Measurements from ENCODE around the gene NDUFAF7. TPM values are rescaled to one million over a fixed set of nuclear protein-coding genes. Genes with fewer than 3 reads are reported as not detected.

Gene NDUFAF7
- total and polyA plus RNA-seq, 10 of the 15 experiments (the other 5 are each of a cell fraction or from before 2014, with no cell fraction given), result 16.6 to 39.5 (median 24.3) TPM

DNA sequence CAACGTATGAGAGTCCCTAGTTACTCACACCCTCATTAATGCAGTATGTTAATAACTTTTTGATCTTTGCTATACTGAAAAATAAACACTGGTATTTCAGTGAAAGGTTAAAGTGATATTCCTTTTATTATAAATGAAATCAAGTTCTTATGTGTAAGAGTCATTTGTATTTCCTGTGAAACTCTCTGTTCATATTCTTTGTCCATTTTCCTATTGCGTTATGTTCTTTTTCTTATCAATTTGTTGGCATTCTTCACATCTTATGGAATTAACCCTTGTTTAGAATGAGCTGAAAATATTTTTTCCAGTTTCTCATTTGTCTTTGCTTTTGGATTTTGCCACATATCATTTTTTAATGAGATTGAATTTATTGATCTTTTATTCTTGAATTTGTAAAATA, 44.8 kb downstream of the NDUFAF7 start:
- WGBS (ENCODE audit: insufficient coverage, insufficient replicate concordance, low lambda C conversion rate, missing lambda C conversion rate), result 97% methylated on average over 2 of the region's 2 CpGs
- Histone ChIP-seq H2AFZ (ENCODE audit: control insufficient read depth, low read depth, low read length) (no peak overlapping the region), H3K9me3 (replicated peaks; ENCODE audit: control insufficient read depth, insufficient read depth, low read length) (no peaks in the 10 kb centered on the region; the same call in 2 of the 3 replicates), H3K4me1 (ENCODE audit: control insufficient read depth, insufficient read depth, low read length) (no peaks in the 10 kb centered on the region), H3K4me2 (ENCODE audit: control insufficient read depth, insufficient read depth) (no peak overlapping the region), H3K27ac (ENCODE audit: control insufficient read depth, insufficient read depth) (no peak overlapping the region), H3K4me3 (no peak overlapping the region), H3K27me3 (replicated peaks in 1 of 2; ENCODE audit: control insufficient read depth in 2 of 2, insufficient read depth in 2 of 2, low read length in 1 of 2) (no peaks in the 10 kb centered on the region), H3K9ac (ENCODE audit: control insufficient read depth, insufficient read depth, low read length) (no peak overlapping the region), H3K79me2 (ENCODE audit: control insufficient read depth, insufficient read depth, low read length) (no peaks in the 10 kb centered on the region), H4K20me1 (ENCODE audit: control insufficient read depth, insufficient read depth) (no peaks in the 10 kb centered on the region), H3K36me3 (ENCODE audit: control insufficient read depth in 2 of 2, insufficient read depth in 2 of 2, low read length in 1 of 2) (peaks cover 0 to 1% of the 10 kb centered on the region in 2 experiments; a peak in 3 of 4 replicates)
- TF ChIP-seq RCOR1 (conservative IDR thresholded peaks at IDR 0.05; ENCODE audit: low read depth, low read length) (no peak), CHD1 (IDR thresholded peaks at IDR 0.05; ENCODE audit: low read depth, low read length) (no peak), ZNF622 (IDR thresholded peaks at IDR 0.05) (no peak), NFYB (IDR thresholded peaks at IDR 0.05; ENCODE audit: insufficient read depth, low read depth, low read length) (no peak), JUND (IDR thresholded peaks at IDR 0.05; ENCODE audit: low read depth, low read length) (no peak), STAT1 (conservative IDR thresholded peaks at IDR 0.05) (no peak), DPF2 (IDR thresholded peaks at IDR 0.05) (no peak), MYC (IDR thresholded peaks at IDR 0.05; ENCODE audit: insufficient read depth, insufficient read length, insufficient replicate concordance, low read length, severe bottlenecking) (no peak), TBL1XR1 (IDR thresholded peaks at IDR 0.05; ENCODE audit: low read depth, low read length) (no peak), YY1 (IDR thresholded peaks at IDR 0.05; ENCODE audit: low read depth, low read length) (no peak), ETV6 (conservative IDR thresholded peaks at IDR 0.05 in 1 of 2, IDR thresholded peaks at IDR 0.05 in 1 of 2; ENCODE audit: borderline replicate concordance in 1 of 2, low read depth in 1 of 2) (no peak), CBFB (IDR thresholded peaks at IDR 0.05; ENCODE audit: low read depth) (no peak), ZNF274 (IDR thresholded peaks at IDR 0.05; ENCODE audit: insufficient read depth, insufficient read length) (no peak), BRCA1 (IDR thresholded peaks at IDR 0.05; ENCODE audit: low read depth, low read length) (no peak), NFYA (IDR thresholded peaks at IDR 0.05; ENCODE audit: borderline replicate concordance, low read depth, low read length) (no peak)
- TF ChIP-seq, protein P1, sequence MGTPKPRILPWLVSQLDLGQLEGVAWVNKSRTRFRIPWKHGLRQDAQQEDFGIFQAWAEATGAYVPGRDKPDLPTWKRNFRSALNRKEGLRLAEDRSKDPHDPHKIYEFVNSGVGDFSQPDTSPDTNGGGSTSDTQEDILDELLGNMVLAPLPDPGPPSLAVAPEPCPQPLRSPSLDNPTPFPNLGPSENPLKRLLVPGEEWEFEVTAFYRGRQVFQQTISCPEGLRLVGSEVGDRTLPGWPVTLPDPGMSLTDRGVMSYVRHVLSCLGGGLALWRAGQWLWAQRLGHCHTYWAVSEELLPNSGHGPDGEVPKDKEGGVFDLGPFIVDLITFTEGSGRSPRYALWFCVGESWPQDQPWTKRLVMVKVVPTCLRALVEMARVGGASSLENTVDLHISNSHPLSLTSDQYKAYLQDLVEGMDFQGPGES (IDR thresholded peaks at IDR 0.05), result no peak
- no peak for FAIRE-seq
- ChIA-PET RAD21 (ENCODE audit: unreplicated experiment) (no interaction called here), CTCF (no interaction called here), SMC1A (ENCODE audit: uncharacterized antibody, unreplicated experiment) (no interaction called here), POLR2A (no interaction called here)
- no TSS peak for BruUV-seq (replicated peaks)
- DNase-seq (ENCODE audit: low read depth, low spot score), result no peak
- intact Hi-C loops (cut with micrococcal nuclease; ENCODE audit: unreplicated experiment), result no loop called here
- no peak for ATAC-seq
- in situ Hi-C loops (cut with MboI), result no loop called here
